ENCODE results near the gene ESR1.

DNA sequence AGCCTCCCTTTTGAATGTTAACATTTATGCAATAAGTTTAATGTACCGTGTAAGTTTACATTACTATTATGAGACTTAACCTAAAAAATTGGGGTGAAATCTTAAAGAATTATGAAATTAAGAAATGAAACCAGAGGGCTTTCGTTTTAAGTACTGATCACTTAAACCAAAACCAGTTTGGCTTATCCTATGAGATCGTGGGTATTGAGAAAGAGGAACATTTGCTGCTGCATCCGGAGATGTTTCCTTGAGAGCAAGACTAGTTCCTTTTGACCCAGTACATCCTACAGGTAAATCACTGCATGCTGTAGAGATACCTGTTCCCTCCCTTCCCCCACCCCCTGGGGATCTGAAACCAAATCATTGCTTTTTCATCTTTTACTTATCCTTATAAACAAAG is 201.3 kb downstream of the ESR1 start:
- TF ChIP-seq, protein P1, sequence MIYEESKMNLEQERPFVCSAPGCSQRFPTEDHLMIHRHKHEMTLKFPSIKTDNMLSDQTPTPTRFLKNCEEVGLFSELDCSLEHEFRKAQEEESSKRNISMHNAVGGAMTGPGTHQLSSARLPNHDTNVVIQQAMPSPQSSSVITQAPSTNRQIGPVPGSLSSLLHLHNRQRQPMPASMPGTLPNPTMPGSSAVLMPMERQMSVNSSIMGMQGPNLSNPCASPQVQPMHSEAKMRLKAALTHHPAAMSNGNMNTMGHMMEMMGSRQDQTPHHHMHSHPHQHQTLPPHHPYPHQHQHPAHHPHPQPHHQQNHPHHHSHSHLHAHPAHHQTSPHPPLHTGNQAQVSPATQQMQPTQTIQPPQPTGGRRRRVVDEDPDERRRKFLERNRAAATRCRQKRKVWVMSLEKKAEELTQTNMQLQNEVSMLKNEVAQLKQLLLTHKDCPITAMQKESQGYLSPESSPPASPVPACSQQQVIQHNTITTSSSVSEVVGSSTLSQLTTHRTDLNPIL (CRISPR knock-in tag; IDR thresholded peaks at IDR 0.05; ENCODE audit: low read depth) = no peak
- no peak for TF ChIP-seq OSR1 (CRISPR knock-in tag; IDR thresholded peaks at IDR 0.05)
- no peak for TF ChIP-seq ZNF8 (CRISPR knock-in tag; IDR thresholded peaks at IDR 0.05)
- no peak for TF ChIP-seq SNAI2 (CRISPR knock-in tag; IDR thresholded peaks at IDR 0.05)
- no peak for TF ChIP-seq ZC3H10 (CRISPR knock-in tag; IDR thresholded peaks at IDR 0.05)
- TF ChIP-seq ARNTL (CRISPR knock-in tag; IDR thresholded peaks at IDR 0.05; ENCODE audit: borderline replicate concordance, low read depth) = no peak
- TF ChIP-seq PATZ1 (CRISPR knock-in tag; IDR thresholded peaks at IDR 0.05; ENCODE audit: borderline replicate concordance) = no peak
- TF ChIP-seq CSDC2 (CRISPR knock-in tag; IDR thresholded peaks at IDR 0.05) = no peak
- no peak for TF ChIP-seq ISL1 (CRISPR knock-in tag; IDR thresholded peaks at IDR 0.05)
- TF ChIP-seq ZFP3 (CRISPR knock-in tag; IDR thresholded peaks at IDR 0.05) = no peak
- TF ChIP-seq, protein P2, sequence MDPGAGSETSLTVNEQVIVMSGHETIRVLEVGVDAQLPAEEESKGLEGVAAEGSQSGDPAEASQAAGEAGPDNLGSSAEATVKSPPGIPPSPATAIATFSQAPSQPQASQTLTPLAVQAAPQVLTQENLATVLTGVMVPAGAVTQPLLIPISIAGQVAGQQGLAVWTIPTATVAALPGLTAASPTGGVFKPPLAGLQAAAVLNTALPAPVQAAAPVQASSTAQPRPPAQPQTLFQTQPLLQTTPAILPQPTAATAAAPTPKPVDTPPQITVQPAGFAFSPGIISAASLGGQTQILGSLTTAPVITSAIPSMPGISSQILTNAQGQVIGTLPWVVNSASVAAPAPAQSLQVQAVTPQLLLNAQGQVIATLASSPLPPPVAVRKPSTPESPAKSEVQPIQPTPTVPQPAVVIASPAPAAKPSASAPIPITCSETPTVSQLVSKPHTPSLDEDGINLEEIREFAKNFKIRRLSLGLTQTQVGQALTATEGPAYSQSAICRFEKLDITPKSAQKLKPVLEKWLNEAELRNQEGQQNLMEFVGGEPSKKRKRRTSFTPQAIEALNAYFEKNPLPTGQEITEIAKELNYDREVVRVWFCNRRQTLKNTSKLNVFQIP (CRISPR knock-in tag; IDR thresholded peaks at IDR 0.05; ENCODE audit: borderline replicate concordance, low read depth) = no peak
- TF ChIP-seq TCF4 (CRISPR knock-in tag; IDR thresholded peaks at IDR 0.05; ENCODE audit: borderline replicate concordance) = no peak
- no peak for TF ChIP-seq ZFP30 (CRISPR knock-in tag; IDR thresholded peaks at IDR 0.05)
- TF ChIP-seq, protein P3, sequence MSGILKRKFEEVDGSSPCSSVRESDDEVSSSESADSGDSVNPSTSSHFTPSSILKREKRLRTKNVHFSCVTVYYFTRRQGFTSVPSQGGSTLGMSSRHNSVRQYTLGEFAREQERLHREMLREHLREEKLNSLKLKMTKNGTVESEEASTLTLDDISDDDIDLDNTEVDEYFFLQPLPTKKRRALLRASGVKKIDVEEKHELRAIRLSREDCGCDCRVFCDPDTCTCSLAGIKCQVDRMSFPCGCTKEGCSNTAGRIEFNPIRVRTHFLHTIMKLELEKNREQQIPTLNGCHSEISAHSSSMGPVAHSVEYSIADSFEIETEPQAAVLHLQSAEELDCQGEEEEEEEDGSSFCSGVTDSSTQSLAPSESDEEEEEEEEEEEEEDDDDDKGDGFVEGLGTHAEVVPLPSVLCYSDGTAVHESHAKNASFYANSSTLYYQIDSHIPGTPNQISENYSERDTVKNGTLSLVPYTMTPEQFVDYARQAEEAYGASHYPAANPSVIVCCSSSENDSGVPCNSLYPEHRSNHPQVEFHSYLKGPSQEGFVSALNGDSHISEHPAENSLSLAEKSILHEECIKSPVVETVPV (CRISPR knock-in tag; IDR thresholded peaks at IDR 0.05) = no peak
